GM10847 (cell line): Measurements from ENCODE around the gene CRHR1.

Source experiments
- POLR2A ChIP-seq: IDR thresholded peaks from 2 replicates; pipeline ENCODE4 v1.6.1; 2011; ENCODE audit not compliant: insufficient read length; ENCODE audit errors: extremely low read depth

CRHR1 gene

DNA sequence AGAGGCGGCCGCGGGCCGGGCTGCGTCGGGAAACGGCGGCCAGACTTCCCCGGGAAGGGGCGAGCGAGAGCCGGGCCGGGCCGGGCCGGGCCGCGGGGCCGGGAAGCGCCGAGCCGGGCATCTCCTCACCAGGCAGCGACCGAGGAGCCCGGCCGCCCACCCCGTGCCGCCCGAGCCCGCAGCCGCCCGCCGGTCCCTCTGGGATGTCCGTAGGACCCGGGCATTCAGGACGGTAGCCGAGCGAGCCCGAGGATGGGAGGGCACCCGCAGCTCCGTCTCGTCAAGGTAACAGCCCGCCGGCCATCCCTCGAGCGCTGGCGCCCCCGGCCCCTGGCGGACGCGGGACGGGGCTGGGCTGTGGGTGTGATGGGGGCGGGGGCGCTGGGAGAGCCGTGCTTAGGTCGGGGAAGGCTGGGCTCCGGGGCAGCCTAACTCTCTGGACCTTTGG lies at the start of gene CRHR1:
Gene CRHR1 (plus strand): TSS at position 28 of the 448 bp plus-strand sequence. CDS start 225 bp downstream, at position 253.
- TF ChIP-seq POLR2A: no peak

DNA sequence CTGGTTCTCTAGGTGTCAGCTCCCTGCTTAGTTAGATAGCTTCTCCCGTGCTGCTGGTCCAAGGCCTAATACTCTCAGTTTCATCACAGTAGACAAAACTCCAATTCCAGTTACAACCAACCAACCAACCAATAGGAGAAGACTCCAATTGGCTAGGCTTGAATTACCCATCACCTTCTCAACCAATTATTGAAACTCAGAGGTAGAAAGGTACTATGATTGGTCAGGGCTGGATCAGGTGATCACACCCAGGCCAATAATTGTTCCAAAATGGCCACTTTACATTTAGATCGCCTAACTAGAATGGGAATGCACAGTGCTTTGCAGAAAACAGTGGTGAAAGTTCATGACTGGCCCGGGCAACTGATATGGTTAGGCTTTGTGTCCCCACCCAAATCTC lies 49.5 kb upstream of the CRHR1 start:
- TF ChIP-seq POLR2A: no peak

DNA sequence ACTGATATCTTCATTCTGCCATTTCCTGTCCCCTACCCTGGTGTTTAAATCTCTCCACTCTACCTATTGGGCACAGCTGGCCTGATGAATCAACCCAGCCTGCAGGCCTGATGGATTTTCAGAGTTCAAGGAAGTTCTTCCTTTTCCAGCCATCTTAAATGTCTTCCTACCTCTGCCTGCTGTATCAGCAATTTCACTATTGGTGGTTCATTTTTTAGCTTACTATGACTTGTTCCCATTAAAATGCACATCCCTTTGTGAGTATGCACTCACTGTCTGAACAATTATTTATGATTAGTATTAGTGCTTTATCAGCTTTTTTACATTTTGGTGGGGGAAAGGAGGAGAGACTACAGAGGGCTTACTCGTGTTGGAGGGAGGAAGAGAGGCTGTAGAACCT lies 48.6 kb upstream of the CRHR1 start:
- TF ChIP-seq POLR2A: no peak

DNA sequence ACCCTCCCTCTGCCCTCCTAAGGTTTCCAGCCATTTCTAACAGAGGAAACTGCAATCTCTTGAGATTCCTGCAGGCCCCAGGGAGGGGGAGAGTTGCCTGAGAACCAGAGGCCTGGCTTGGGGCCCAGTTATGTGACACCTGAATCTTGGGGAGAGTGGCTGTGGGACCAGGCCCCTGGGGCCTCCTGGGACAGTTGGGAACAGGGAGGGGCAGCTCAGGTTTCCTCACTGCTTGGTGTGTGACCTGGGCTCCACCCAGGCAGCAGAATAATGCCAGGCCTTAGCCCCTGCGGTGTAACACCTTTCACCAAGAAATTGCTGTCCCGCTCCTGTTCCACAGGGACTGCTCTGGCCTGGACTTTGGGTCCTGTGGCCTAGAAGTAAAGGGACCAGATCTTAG lies 44.3 kb upstream of the CRHR1 start:
- TF ChIP-seq POLR2A: no peak

DNA sequence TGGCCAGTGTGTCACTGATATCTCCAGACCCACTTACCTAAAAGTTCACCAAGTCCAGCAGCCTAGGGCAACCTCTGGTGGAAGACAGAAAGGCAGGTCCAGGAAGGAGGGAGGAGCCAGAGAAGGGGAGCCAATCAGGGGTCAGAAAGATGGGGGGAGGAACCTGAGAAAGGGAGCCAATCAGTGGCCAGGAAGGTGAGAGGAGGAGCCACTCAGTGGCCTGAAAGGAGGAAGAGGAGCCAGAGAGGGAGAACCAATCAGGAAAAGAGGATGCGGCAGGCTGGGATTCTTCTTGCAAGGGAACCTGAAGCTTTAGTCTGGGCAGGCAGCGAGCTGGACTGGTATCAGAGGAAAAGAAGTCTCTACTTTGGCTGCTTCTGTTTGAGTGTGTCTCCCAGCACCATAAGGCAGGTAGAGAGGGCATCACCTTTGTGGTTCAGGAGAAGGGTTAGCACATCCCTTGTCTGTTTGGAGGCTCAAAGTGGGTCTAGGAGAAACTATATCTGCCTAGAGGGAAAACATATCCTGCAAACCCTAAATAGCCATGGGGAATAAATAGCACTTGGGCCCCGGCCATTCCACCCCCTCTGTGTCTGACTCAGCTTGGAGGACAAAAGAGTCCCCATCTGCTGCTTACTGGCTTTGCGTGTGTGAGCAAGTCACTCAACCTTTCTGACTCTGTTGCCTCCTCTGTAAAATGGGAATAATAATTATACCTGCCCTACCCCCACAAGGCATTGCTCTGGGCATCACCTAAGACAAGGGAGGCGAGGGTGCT lies 43.4 kb upstream of the CRHR1 start:
- no peak for TF ChIP-seq POLR2A

DNA sequence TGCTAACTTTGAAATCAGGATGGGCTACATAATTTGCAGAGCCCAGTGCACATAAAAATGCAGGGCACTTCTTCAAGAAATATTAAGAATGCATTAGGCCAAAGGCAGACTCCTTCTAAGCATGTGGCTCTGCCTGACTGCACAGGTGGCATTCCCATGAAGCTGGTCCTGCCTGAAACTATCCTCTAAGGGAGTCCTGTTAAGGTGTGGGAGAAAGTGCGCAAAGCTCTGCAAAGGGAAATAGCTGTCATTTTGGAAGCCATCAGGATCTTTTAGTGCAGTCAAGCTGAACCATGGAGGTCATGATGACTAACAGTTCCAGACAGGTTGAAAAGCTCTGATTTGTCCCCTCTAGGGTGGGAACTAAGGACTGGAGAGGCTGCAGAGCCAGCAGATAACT lies 41.9 kb upstream of the CRHR1 start:
- TF ChIP-seq POLR2A: no peak

DNA sequence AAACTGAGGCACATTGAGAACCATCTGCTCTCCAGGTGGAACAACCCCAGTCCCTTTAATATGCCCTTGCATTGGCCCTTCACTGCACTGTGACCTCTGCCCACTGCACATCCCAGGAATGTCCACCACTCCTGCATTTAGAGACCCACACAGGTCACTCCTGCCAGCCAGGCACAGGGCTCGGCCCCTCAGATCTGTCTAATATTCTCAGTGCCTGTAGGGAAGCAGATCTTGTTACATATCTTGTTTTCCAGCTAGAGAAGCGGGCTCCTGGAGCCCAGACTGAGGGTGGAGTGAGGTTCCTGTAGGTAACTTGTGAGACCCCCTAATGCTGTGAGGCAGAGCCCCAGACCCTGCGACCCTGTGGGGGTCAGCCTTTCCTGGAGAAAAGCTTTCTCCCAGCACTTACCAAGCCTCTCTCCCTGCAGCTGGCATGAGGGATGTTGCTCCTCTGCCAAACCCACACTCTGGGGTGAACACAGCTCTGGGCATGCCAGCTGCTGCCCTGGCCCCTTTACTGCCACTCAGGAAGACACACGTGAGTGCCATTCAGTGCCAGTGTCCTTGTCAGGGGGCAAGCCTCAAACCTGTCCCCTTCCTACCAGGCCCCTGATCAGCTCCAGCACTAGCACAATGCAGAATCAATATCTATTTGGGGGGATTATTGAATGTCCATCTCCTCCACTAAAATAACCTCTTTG lies 40.3 kb upstream of the CRHR1 start:
- no peak for TF ChIP-seq POLR2A

DNA sequence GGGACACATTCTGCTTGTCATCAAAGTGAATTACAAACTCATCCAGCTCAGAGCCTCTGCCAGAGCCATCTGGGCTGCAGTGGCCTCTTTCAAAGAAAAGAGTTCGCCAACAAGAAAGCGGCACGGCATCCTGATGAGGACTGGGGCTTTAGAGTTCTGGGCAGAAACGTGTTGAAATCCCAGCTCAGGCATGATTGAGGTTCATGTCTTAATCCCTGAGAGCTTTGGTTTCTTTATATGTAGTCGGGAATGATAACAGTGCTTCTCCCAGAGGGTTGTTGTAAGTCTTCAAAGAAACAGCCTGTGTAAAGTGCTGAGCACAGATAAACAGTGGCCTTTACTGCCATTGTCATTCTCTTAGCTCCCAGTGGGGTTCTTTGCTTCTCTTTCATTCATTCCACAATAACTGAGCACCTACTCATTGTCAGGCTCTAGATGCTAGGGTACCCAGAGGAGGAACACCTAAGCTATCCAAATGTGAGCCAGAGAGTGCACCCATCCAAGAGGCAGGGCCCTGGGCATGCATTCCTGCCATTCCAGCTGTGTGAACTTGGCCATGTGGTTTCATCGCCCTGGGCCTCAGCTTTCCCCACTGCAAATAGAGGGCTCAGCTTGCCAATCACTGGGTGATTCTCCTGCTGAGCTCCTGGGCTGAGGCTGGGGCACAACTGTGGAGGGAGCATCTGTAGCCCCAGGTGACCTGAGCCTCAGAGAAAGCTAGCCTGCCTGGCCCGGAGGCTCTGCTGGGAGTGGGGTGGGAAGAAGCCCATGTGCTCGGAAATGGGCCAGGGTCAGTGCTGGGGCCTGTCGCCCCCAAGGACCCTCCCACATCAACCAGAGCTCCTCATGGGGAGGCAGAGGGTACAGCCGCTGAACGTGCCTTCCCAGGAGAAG lies 38.3 kb upstream of the CRHR1 start:
- no peak for TF ChIP-seq POLR2A

DNA sequence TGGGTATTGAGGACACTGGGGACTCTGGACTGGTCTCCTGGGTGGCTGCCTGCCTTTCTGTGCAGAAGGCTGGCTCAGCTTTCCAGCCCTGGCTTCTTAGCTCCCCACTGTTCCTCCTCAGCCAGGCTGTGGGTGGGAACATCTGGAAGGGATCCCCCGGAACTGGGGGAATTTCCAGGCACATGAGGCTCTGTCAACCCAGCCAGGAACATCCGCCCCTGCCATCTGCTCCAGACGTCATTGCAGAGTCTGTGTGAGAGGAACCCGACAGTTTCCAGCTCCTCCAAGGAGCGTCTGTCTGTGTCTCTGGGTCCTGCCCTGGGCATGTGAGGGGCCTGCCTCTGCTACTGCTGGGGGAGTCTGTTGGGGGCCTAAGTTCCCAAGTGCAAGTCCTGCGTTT lies 36.2 kb upstream of the CRHR1 start:
- no peak for TF ChIP-seq POLR2A

DNA sequence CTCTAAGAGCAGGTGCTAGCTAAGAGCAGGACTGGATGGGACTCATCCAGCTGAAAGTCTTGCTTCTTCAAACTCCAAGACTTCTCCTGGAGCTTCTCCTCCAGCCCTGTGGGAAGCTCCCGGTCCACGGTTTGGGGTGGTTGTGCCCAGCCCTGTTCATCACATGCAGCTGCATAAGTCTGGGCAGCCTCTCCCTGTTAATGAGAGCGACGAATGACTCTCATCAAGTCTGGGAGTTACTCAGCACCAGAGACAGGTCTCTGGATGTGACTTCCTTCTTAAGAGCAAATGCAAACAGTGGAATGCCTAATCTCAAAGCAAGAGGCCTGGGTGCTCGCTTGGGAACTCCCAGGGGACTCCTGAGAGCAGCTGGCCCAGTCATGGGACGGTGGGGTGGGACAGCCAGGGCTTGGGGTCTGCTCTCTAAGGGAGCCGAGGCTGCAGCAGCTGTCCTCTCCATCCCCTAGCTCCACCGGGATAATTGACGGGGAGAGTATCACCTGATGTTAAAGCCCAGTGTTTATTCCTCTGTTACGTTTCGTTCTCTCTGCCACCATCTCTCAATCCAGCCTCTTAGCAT lies 35.3 kb upstream of the CRHR1 start:
- no peak for TF ChIP-seq POLR2A

DNA sequence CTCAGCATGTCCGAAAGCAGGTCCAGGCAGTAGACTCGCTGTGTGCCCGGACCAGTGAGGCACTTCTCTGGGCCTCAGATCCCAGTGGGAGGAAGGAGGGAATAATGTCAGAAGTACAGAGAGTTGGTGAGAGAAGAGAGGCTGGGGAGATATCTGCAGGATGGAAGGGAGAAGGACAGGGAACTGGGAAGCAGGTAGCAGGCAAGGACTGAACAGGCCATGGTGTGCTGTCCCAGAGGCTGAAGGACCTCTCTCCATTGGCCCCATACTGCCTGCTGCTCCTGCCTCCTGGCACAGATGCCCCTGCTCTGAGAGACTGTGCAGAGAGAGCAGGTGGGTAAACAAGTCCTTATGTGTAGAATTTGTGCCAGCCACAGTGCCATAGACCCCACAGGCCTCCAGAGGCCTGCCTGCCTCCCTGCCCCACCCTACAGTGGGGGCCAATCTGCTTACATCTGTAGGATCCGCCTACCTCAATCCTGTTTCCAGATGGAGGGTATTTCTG lies 34.2 kb upstream of the CRHR1 start:
- no peak for TF ChIP-seq POLR2A

DNA sequence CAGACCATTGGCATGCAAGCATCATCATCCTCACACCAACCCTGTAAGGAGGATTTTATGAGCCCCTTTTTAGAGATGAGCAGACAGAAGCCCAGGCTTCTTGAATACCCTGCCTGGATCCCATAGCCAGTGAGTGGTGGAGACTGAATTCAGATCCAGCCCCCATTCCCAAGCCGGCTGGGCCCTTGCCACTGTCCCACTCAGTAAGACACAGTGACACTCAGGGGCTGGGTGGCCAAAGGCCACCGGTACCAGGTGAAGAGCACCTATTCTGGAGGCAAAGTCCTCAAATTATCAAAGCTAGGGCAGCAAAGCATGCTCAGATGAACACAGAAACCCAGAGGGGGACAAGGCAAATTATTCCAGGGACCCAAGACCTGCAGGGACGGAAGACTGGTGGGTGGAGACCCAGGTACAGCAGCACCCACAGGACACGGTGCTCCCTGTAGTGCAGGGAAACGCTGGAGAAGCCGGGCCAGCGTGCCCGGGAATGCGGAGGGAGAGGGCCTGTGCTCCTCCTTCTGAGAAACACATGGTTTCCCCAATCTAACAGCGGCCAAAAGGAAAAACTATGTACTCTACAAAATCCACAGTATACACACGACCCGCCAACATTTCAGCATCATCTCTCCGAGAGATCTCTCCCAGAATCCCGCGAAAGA lies 33.2 kb upstream of the CRHR1 start:
- TF ChIP-seq POLR2A: no peak

DNA sequence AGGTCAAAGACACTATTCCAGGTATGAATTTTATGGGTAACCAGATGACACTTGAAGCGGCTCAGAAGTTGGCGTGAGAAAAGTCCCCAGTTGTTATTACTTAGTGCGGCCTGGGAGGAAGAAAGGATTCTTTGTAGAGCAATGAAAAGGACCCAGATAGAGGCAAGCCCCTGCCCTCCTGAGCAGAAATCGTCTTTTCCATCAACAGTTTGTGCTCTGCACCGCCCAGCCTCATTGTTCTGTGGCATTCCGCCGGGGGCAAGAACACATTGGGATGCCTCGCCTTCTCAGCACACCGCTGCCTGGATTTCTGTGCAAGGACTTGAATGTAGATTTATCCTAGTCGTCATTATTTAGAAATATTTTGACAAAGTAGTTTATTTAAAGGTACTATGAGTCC lies 32.7 kb upstream of the CRHR1 start:
- TF ChIP-seq POLR2A: no peak

DNA sequence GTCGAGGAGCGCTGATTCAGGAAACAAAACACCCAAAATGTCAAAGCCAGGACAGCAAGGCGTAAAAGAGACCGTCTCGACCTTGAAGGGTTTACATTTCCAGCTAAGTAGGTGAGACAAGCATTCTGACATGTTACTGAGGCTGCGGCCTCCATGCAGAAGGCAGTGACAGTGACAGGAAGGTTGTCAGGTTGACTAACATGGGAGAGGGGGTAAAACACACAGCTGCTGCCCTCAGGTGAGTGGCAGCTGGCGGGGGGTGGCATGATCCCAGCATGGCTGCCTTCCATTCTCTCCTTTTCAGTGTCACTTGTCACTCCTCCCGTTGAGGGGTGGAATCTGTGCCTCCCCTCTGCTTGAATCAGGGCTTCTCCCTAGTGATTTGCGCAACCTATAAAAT lies 31.9 kb upstream of the CRHR1 start:
- TF ChIP-seq POLR2A: no peak

DNA sequence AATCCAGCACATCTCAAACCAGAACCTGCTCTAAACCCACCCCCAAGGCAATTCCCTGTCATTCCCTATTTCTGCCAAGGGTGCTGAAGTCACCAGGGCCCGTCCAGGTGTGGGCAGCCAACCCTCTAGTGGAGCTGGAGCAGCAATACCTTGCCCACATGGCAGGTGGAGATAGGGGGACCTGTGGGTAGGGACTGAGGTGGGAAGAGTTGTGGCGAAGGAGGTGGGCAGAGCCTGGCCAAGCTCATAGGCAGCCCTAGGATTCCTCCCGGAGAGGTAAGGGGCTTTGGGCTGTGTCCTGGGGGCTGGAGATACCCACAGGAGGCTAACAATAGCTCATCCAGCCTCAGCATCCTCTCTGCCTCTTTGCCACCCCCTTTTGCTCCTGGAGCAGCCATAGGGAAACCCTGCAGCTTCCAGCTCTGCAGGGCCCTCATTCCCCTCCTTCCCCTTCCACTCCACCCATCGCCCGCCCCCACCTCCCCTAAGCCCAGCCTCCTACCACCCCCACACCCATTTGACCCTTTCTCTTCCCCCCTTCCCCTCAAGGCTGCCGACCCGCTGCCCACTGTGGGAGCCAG lies 30.4 kb upstream of the CRHR1 start:
- TF ChIP-seq POLR2A: no peak

DNA sequence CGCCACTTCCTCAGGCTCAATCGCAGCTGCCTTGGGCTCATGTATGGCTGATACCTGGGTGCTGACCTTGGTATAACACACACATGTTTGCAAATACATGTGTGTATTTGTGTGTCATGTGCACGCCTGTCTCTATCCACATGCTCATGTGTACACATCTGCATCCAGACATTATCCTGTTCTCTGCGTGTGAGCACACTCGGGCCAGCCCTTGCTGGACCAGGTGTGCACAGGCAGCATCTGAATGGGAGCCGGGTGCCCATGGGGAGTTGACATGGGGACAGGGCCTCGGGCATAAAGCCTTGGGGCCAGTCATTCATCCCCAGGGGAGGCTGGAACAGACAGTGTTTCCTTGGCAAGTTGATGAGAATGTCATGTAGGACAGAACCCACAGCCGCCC lies 29.1 kb upstream of the CRHR1 start:
- TF ChIP-seq POLR2A: no peak
